NCI-H2107 treated with DMSO at 0.1 percent for 48 hours (cell line): Measurements from ENCODE around the gene GHSR.

Source experiments
- DNase-seq: peaks from one replicate; lab custom pipeline; 2025; ENCODE audit not compliant: unreplicated experiment; lab: John Stamatoyannopoulos, UW

GHSR gene

GRCh38 chr3:172438186-172438585, 10.1 kb downstream of the GHSR start:
- no peak for DNase-seq

GRCh38 chr3:172437713-172438112, 10.5 kb downstream of the GHSR start:
- DNase-seq: no peak

GRCh38 chr3:172415323-172415722, 32.9 kb downstream of the GHSR start:
- DNase-seq: no peak

- DNase-seq: no peak
These were observed 36.7 kb downstream of the GHSR start for GRCh38 chr3:172411478-172411947.

- no peak for DNase-seq
These were observed 37.4 kb downstream of the GHSR start for GRCh38 chr3:172410702-172411477.

GRCh38 chr3:172407872-172408271, 40.4 kb downstream of the GHSR start:
- DNase-seq: no peak

GRCh38 chr3:172405914-172406313, 42.3 kb downstream of the GHSR start:
- DNase-seq: no peak

GRCh38 chr3:172404237-172404962, 43.9 kb downstream of the GHSR start:
- DNase-seq: no peak

- no peak for DNase-seq
These were observed 45.2 kb downstream of the GHSR start for GRCh38 chr3:172402892-172403643.

GRCh38 chr3:172402090-172402489, 46.2 kb downstream of the GHSR start:
- no peak for DNase-seq

- no peak for DNase-seq
These were observed 49.8 kb downstream of the GHSR start for GRCh38 chr3:172398484-172398883.

- DNase-seq: no peak
These were observed 50.4 kb downstream of the GHSR start for GRCh38 chr3:172397716-172398405.

GRCh38 chr3:172396400-172396799, 51.9 kb downstream of the GHSR start:
- DNase-seq: no peak

- no peak for DNase-seq
These were observed 53.6 kb downstream of the GHSR start for GRCh38 chr3:172394692-172395091.
